Measurements from ENCODE around the gene PDCD2L.

The PDCD2L gene

GRCh38 chr19:34471906-34472700, 67.9 kb downstream of the PDCD2L start:
- Histone ChIP-seq H3K36me3 (peaks cover 60% of the 10 kb centered on the region), H3K27me3 (no peaks in the 10 kb centered on the region), H3K27ac (no peak overlapping the region), H3K9me3 (no peaks in the 10 kb centered on the region), H3K4me1 (ENCODE audit: control insufficient read depth in 1 of 2, insufficient read depth in 1 of 2, low read depth in 1 of 2, low read length in 1 of 2) (no peaks in the 10 kb centered on the region), H3K4me3 (ENCODE audit: low read depth in 1 of 2, low read length in 1 of 2) (no peak overlapping the region)
- TF ChIP-seq CTCF (IDR thresholded peaks at IDR 0.05): no peak

GRCh38 chr19:34474233-34474989, 70.2 kb downstream of the PDCD2L start:
- no peak for TF ChIP-seq CTCF (IDR thresholded peaks at IDR 0.05)
- Histone ChIP-seq H3K27me3 (peaks cover 21% of the 10 kb centered on the region), H3K27ac (no peak overlapping the region)

GRCh38 chr19:34475026-34475974, 71.1 kb downstream of the PDCD2L start:
- H3K27me3 ChIP-seq: peaks cover 30% of the 10 kb centered on the region
- no peak for TF ChIP-seq CTCF (IDR thresholded peaks at IDR 0.05)
- peaks cover 28% of the 10 kb centered on the region for H3K36me3 ChIP-seq
- no peaks in the 10 kb centered on the region for H3K9me3 ChIP-seq
- H3K4me3 ChIP-seq (ENCODE audit: low read depth in 1 of 2, low read length in 1 of 2): no peak overlapping the region
- H3K4me1 ChIP-seq (ENCODE audit: control insufficient read depth in 1 of 2, insufficient read depth in 1 of 2, low read depth in 1 of 2, low read length in 1 of 2): no peaks in the 10 kb centered on the region
- no peak overlapping the region for H3K27ac ChIP-seq

More at GRCh38 chr19:34474233-34474989, 70.2 kb downstream of the PDCD2L start:
- no peak overlapping the region for H3K4me3 ChIP-seq (ENCODE audit: low read depth in 1 of 2, low read length in 1 of 2)
- peaks cover 37% of the 10 kb centered on the region for H3K36me3 ChIP-seq
- H3K4me1 ChIP-seq (ENCODE audit: control insufficient read depth in 1 of 2, insufficient read depth in 1 of 2, low read depth in 1 of 2, low read length in 1 of 2): no peaks in the 10 kb centered on the region
- no peaks in the 10 kb centered on the region for H3K9me3 ChIP-seq
